ENCODE data around the gene KIF2A. TPM values are rescaled to one million over a fixed set of nuclear protein-coding genes. Genes with fewer than 3 reads are reported as not detected.

KIF2A gene
- total and polyA plus RNA-seq, 2 of the 13 experiments (the other 11 are each of a cell fraction or from before 2014, with no cell fraction given), result 8.5 to 19.2 TPM

GRCh38 chr5:62322484-62322883 is 16.5 kb downstream of the KIF2A start (continued):
- TF ChIP-seq RCOR2 (CRISPR knock-in tag; IDR thresholded peaks at IDR 0.05) (0 out of 2 replicates have a peak, but pooled peaks have one; percentile 53), NR2F6 (IDR thresholded peaks at IDR 0.05) (peak; percentile 99), NR2F6 (CRISPR knock-in tag; IDR thresholded peaks at IDR 0.05) (peak; percentile 90), NCOA1 (CRISPR knock-in tag; IDR thresholded peaks at IDR 0.05) (no peak), SCMH1 (CRISPR knock-in tag; IDR thresholded peaks at IDR 0.05; ENCODE audit: borderline replicate concordance) (no peak), KLF16 (CRISPR knock-in tag; IDR thresholded peaks at IDR 0.05) (peak in 1 of 2 experiments; percentile 33; a peak in 1 of 4 replicates), ZNF235 (CRISPR knock-in tag; IDR thresholded peaks at IDR 0.05; ENCODE audit: borderline replicate concordance) (no peak), U2AF1 (optimal IDR thresholded peaks at IDR 0.05; ENCODE audit: low read depth, low read length) (no peak), TEAD3 (CRISPR knock-in tag; optimal IDR thresholded peaks at IDR 0.05; ENCODE audit: borderline replicate concordance) (peak; percentile 68), ATF1 (CRISPR knock-in tag; IDR thresholded peaks at IDR 0.05) (peak; percentile 53; the same call in 1 of the 2 replicates), MED13 (CRISPR knock-in tag; IDR thresholded peaks at IDR 0.05) (no peak), ZNF326 (CRISPR knock-in tag; IDR thresholded peaks at IDR 0.05; ENCODE audit: borderline replicate concordance) (no peak), REST (IDR thresholded peaks at IDR 0.05; ENCODE audit: borderline replicate concordance in 1 of 2, low read depth in 1 of 2, low read length in 2 of 2) (0 out of 4 replicates have a peak, but pooled peaks of 1 of the 2 experiments have one; percentile 34), ZNF883 (CRISPR knock-in tag; IDR thresholded peaks at IDR 0.05; ENCODE audit: not compliant biosample characterization) (no peak), HNRNPUL1 (IDR thresholded peaks at IDR 0.05; ENCODE audit: low read depth, low read length) (no peak), MTA1 (CRISPR knock-in tag; IDR thresholded peaks at IDR 0.05; ENCODE audit: borderline replicate concordance) (no peak), SOX6 (IDR thresholded peaks at IDR 0.05) (no peak), SOX6 (CRISPR knock-in tag; IDR thresholded peaks at IDR 0.05) (peak; percentile 83), ONECUT2 (CRISPR knock-in tag; IDR thresholded peaks at IDR 0.05) (no peak), ZNF331 (CRISPR knock-in tag; IDR thresholded peaks at IDR 0.05) (0 out of 2 replicates have a peak, but pooled peaks have one; percentile 19), HDAC2 (CRISPR knock-in tag; IDR thresholded peaks at IDR 0.05) (peak; percentile 55; the same call in 1 of the 2 replicates), NONO (IDR thresholded peaks at IDR 0.05) (no peak), NONO (CRISPR knock-in tag; conservative IDR thresholded peaks at IDR 0.05) (no peak), ZSCAN29 (CRISPR knock-in tag; conservative IDR thresholded peaks at IDR 0.05) (no peak), SMAD9 (CRISPR knock-in tag; IDR thresholded peaks at IDR 0.05) (no peak), RFXANK (CRISPR knock-in tag; IDR thresholded peaks at IDR 0.05) (no peak), GTF3A (CRISPR knock-in tag; conservative IDR thresholded peaks at IDR 0.05) (no peak), HNF1B (CRISPR knock-in tag; IDR thresholded peaks at IDR 0.05) (no peak), ZNF451 (CRISPR knock-in tag; IDR thresholded peaks at IDR 0.05) (no peak), ZNF616 (CRISPR knock-in tag; IDR thresholded peaks at IDR 0.05; ENCODE audit: low read depth) (no peak), ZNF350 (CRISPR knock-in tag; IDR thresholded peaks at IDR 0.05; ENCODE audit: borderline replicate concordance, low read depth) (no peak)
